ENCODE data around the gene ZMYND8.
A peak's percentile ranks its signal among the peaks of the same experiment; 100 is the strongest.
"Not testable (repeated sequence)": the region's sequence is repeated elsewhere in the genome, so short reads cannot be mapped to it uniquely, and the experiment has no call there.

ZMYND8 gene

DNA sequence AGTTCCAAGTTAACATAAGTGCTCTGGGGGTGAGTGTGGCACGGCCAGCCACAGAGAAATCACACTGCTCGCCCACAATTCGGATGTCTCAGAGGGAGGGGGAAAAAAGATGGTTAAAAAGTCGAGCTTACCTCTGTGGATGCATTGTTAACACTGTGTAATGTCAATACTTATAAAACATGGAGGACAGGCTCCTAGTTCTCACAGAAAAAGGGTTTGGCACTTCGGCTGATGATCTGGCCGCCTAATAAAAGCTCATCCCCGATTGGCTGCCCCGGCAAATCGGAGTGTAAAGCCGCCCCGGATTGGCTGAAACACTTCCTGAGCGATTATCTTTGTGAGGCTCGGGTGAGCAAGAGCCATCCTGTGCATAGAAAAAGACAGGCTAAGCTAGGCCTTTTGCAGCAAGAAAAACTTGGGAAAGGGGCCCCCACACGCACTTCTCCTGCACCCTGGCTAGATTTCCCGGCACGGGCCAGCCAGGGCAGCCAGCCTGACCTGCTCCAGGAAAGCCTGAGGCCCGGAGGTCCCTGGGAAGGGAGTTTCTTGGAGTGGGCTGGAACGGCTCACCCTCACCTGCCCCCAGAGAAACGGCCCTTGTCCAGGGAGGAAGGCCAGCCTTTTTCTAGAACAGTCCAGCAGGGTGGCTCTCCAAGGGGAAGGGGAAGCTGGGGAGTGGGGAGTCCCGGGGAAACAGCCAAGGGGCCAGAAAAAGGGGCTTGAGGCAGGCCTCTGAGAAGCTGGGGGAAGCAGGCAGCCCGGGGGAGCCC, at the start of gene ZMYND8:
ZMYND8 (minus strand) TSS at position 174 of the 770 bp plus-strand sequence; CDS start at position 145, 29 bp downstream.
- peak; percentile 88 to 93 for DNase-seq

DNA sequence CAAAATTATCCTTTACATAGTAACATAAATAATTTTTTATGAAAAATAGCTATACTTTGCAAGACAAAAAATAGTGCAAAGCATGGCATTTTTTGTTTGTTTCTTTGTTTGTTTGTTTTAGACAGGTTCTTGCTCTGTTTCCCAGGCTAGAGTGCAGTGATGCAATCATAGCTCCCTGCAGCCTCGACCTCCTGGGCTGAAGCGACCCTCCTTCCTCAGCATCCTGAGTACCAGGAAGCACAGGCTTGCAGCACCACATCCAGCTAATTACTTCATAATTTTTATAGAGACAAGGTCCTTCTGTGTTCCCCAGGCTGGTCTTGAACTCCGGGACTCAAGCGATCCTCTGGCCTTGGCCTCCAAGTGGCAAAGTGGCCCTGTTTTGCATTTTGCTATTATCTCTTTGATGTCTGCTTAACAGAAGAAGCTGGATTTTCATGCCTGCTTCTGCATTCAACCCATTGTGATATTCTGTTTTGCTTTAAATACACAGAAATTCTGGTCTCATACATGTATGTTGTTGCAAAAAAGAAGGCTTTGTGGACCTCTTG, 49.4 kb upstream of the ZMYND8 start:
- DNase-seq: no peak

DNA sequence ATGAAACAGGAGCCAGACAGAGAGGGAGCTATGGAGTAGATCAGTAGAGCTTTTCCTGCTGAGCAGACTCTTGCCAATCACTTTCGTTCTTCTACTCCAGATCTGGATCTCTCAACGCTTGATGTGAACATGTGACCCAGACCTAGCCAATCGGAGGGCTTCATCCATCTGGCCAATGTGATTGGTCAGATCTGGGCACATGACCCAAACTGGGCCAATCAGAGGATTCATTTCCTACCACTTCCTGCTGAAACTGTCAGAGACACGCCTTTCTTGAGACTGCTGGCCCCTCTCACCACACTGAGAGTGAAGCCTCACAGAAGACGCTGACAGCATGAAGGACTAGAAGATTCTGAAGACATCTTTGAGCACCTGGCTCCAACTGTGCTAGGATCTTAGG, 44.2 kb upstream of the ZMYND8 start:
- DNase-seq: no peak

DNA sequence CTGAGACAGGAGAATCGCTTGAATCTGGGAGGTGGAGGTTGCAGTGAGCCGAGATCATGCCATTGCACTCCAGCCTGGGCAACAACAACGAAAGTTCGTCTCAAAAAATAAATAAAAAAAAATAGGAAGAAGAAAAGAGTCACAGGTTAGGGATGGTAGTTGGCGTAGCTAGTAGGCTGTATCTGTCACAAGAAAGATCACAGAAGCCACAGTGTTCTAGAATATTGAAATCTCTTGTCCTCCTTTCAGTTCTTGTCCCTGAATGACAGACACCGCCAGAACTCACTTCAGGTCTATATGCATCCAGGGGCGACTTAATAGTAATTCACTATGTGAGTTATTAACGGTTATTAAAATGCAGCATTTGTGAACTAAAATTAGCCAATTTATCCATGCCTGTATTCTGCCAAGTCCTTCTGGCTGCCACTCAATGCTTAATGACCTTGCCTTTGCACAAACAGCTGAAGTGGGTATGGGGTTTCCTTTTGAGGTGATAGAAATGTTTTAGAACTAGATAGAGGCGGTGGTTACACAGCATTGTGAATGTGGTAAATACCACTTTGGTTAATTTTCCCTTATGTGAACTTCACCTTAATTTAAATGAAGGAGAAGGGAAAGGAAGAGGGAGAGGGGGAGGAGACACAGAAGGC, 41.3 kb upstream of the ZMYND8 start:
- no peak for DNase-seq

DNA sequence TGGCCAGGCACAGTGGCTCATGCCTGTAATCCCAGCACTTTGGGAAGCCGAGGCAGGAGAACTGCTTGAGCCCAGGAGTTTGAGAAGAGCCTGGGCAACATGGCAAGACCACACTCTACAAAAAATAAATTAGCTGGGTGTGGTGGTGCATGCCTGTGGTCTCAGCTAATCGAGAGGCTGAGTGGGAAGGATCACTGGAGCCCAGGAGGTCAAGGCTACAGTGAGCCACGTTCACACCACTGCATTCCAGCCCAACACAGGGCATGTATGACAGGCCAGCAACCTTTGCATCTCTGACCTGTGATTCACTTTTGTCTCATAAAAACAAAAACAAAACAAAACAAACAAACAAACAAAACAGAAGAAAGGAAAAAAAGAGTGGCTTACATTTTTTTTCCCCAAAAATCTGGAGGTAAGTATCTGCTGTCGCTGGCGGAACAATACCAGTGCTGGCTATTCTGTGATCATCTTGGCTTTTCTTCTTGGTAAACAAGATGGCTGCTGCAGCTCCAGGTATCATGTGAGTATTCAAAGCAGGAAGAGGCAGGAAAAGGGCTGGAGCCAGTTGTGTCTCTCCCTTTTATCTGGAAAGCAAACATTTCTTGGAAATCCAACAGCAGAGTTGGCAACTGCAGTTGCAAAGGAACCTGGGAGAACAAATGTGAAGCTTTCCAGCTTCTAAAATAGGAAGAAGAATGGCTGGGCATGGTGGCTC, 40.4 kb upstream of the ZMYND8 start:
- no peak for DNase-seq

DNA sequence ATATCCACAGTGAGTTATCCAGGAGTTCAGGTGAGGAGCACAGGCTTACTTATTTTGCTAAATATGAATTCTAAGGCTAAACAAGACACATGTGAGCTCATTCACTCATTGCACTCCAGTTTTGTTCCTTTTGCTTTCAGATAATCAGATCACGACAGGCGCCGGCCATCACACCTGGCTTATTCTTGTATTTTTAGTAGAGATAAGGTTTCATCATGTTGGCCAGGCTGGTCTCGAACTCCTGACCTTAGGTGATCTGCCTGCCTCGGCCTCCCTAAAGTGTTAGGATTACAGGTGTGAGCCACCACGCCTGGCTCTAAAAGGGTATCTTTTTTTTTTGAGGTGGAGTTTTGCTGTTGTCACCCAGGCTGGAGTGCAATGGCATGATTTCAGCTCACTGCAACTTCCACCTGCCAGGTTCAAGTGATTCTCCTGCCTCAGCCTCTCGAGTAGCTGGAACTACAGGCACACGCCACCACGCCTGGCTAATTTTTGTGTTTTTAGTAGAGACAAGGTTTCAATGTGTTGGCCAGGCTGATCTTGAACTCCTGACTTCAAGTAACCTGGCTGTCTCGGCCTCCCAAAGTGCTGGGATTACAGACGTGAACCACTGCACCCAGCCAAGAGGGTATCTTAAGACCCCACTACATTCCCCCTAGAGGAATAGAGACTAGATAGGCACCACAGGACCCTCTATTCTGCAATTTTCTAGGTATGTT, 37.5 kb upstream of the ZMYND8 start:
- DNase-seq: not testable (repeated sequence)

DNA sequence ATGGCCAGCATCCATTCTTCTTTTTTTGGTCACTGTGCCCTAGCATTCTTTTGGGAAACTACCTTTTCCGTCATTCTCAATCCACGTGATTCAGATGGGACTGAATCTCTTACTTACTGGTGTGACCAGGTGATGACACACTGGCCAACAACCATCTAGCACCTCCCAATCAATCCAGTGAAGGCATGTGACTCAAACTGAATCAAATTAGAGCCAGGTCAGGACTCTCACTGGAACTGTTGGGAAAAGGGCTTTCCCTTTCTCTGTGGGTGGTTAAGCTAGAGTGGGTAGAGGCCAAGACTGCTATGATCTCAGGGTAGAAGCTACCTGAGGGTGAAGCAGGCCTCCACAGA, 36.2 kb upstream of the ZMYND8 start:
- DNase-seq: no peak

DNA sequence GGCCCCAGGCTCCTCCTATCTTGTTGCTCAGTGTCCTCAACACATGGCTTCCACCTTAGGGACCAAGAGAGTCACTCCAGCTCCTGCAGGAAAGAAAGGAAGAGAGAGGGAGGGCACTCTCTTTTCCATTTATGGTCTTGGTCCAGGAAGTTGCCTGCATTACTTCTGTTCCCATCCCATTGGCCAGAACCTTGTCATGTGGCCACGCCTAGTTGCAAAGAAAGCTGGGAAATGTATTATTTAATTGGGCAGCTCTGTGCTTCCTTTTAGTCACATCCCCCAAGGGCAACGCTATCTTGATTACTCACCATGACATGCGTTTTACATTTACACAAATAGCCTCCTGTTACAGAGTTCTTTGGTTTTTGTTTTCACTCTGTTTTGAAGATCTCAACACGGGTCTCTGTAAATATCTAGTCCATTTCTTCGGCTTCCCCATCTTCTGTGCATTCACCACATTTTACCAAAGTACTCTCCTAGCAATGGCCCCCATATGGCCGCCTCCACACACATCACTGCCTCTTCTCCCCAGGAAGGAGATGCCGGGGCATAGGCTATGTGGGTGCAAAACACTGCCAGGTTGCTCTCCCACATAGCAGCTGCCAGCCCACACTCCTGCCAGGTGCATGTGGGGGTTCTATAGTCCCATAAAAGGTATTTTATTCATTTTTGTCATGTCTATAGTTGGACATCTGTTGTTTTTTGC, 35.7 kb upstream of the ZMYND8 start:
- no peak for DNase-seq

DNA sequence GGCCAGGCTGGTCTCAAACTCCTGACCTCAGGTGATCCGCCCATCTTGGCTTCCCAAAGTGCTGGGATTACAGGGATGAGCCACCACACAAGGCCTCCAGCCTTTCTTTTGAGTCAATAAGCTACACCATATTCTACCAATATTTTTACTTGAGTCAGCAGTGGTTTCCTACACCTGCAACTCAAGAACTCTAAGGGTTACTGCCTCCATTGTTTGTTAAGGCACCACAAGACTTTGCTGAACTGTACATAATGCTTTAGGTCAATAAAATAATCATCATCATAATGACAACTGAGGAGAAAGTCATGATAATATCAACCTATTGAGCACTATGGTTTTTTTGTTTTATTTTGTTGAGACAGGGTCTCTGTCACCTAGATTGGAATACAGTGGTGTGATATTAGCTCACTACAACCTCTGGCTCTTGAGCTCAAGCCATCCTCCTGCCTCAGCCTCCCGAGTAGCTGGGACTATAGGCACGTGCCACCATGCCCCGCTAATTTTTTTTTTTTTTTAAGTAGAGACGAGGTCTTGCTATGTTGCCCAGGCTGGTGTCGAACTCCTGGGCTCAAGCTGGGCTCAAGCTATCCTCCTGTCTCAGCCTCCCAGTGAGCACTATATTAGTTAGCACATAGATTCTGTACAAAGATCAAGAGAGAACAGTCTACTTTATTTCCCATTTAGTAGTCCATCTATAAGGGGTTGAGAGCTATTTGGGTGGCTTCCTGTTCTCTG, 34.9 kb upstream of the ZMYND8 start:
- DNase-seq: no peak

DNA sequence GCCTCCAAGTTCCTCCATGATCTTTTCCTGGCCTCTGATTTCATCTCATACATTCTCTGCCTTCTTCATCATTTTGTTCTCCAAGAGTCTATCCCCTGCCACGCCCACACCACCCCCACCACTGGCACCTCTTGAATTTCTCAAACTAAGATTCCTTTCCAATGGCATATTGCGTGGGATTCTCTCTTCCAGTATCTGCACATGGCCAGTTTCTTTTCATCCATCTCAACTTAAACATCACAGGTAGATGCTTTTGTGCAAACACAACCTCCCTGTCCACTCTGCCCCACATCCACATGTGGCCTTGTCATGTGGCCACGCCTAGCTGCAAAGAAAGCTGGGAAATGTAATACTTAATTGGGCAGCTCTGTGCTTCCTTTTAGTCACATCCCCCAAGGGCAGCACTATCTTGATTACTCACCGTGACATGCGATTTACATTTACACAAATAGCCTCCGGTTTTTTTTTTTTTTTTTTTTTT, 33.4 kb upstream of the ZMYND8 start:
- DNase-seq: no peak

DNA sequence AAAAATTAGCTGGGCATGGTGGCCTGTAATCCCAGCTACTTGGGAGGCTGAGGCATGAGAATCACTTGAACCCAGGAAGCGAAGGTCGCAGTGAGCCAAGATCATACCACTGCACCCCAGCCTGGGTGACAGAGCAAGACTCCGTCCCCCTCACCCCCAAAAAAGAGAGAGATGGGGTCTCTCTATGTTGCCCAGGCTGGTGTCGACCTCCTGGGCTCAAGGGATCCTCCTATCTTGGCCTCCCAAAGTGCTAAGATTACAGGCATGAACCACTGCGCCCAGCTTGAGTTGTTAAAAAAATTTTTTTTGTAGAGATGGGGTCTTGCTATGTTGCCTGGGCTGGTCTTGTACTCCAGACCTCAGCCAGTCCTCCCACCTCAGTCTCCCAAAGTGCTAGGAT, 29.5 kb upstream of the ZMYND8 start:
- not testable (repeated sequence) for DNase-seq

DNA sequence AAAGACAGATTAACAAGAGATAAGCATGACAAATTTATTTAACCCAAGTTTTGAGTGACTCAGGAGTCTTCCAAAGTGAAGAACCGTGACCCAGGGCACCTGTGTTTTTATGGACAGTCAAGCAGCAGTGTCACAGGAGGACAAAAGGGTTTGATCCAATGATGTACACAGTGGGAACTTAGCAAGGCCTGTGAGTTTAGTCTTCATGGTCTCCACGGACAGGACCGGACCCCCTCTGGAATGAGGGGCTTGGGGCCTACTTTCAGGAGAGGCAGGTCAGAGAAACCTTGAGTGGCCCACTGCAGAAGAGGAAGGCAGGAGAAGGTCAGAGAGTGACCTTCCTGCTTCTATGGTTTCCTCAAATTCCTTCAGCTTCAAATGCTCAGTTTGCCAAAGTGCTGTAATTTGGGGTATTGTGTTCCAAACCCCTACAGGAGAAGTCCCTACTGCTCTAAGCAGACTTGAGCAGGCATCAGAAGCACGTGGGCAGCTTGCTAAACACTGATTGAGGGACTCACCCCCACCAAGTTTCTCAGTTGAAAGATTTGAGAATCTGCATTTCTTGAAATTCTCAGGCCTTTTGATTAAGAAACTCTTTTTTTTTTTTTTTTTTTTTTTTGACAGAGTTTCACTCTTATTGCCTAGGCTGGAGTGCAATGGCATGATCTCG, 26.4 kb upstream of the ZMYND8 start:
- no peak for DNase-seq

DNA sequence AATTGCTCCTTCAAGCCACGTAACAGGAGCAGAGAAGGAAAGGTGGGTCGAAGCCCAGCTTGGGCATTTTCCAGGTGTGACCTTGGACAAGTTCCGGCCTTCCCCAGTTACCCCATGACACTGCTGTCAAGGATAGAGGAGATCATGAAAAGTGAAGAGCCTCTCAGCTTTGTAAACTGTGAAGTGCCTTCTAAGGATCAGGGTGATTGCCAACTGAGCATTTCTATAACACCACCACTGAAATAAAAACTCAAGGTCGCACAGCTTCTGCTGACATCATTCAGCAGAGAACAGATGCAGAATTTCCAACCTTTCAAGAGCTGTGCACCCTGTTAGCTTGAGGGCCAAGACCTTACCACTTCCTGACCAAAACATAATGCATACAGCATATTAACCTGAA, 24.0 kb upstream of the ZMYND8 start:
- DNase-seq: no peak

DNA sequence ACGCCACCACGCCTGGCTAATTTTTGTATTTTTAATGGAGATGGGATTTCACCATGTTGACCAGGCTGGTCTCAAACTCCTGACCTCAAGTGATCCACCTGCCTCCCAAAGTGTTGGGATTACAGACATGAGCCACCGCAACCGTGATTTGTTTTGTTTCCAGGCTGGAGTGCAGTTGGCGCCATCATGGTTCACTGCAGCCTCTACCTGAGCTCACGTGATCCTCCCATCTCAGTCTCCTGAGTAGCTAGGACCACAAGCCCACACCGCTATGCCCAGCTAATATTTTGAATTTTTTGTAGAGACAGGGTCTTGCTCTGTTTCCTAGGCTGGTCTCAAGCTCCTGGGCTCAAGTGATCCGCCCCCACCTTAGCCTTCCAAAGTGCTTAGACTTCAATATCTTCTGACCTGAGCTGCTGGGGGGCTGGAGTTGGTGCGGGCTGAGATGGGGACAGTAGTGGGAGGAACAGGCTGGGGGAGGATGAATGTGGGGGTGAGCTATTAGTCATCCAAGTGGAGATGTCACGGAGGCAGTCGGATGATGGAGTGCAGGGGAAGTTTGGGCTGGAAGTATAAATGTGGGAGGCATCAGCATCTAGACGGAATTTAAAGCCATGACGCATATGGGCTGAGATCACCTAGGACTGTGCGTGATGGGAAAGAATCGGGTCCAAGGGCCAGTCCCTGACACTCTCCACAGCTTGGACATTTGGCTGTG, 23.1 kb upstream of the ZMYND8 start:
- no peak for DNase-seq

DNA sequence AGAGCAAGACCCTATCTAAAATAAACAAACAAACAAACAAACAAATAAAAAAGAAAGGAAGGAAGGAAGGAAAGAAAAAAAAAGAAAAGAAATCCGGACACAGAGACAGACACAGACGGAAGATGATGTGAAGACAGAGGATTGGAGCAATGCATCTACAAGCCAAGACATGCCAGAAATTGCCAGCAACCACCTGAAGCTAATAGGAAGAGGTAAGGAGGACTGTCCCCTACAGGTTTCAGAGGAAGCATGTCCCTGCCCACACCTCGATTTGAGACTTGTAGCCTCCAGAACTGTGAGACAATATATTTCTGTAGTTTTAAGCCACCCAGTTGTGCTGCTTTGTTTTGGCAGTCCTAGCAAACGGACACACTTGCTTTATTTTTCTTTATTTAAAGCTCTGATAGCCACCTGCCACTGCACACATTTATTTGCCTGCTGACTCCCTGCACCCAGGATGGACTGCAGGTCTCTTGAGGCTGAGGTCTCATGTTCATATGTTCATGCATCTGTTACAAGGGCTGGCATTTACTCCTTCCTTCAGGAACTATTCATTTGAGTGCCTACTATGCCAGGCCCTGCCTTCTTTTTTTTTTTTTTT, 20.7 kb upstream of the ZMYND8 start:
- no peak for DNase-seq

DNA sequence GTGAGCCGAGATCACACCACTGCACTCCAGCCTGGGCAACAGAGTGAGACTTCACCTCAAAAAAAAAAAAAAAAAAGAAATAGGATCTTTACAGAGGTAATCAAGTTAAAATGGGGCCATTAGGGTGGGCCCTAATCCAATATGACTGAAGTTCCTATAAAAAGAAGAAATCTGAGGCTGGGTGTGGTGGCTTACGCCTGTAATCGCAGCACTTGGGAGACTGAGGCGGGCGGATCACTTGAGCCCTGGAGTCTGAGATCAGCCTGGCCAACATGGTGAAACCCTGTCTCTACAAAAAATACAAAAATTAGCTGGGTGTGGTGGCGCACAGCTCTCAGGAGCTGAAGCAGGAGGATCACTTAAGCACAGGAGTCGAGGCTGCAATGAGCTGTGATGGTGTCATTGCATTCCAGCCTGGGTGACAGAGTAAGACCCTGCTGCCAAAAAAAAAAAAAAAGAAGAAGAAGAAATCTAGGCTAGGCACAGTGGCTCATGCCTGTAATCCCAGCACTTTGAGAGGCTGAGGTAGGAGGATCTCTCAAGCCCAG, 19.7 kb upstream of the ZMYND8 start:
- DNase-seq: not testable (repeated sequence)

DNA sequence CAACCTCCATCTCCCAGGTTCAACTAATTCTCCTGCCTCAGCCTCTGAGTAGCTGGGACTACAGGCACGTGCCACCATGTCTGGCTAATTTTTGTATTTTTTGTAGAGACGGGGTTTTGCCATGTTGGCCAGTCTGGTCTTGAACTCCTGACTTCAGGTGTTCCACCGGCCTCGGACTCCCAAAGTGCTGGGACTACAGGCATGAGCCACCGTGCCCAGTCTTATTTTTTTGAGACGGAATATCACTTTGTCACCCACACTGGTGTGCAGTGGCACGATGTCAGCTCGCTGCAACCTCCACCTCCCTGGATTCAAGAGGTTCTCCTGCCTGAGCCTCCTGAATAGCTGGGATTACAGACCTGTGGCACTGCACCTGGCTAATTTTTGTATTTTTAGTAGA, 17.6 kb upstream of the ZMYND8 start:
- not testable (repeated sequence) for DNase-seq

DNA sequence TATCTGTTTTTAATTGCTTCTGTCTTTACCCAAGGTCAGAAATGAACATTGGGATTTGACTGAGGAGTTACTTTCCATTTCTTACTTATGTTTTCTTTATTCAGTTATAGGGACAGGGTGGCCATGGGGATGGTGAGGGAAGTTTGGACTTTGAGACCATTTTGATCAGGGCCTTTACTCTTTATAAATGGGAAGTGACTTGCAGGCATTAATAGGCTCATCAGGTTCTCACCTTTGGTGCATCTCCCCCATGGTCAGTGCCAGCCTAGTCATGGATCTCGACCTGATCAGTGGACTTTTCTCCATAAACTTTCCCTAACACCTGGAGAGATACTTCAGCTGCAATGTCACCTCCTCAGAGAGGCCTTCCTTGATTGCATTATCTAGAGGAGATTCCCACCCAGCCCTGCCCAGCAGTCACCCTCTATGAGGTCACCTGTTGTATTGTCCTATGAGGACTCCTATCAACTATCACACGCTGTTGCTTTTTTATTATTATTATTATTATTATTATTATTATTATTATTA, 16.8 kb upstream of the ZMYND8 start:
- no peak for DNase-seq
